Prostate gland (tissue), 2 donors: ENCODE results near the gene ATP2C2.

ENCODE experiments used
- POLR2A ChIP-seq: fragments of 450-650 bp; IDR thresholded peaks from one replicate; pipeline ENCODE4 v1.6.1; 2016; ENCODE audit warnings: antibody characterized with exemption, mild to moderate bottlenecking
- POLR2AphosphoS5 ChIP-seq: sonication (generic); formaldehyde crosslinking; IDR thresholded peaks from one replicate; pipeline ENCODE4 v1.6.1; 2017; ENCODE audit warnings: antibody characterized with exemption
- TF ChIP-seq, protein P1 (sequence below), 4 experiments: fragments of 200-600 bp in 2 of 4; fragments of 450-650 bp in 2 of 4; sonication (generic) in 2 of 4; IDR thresholded peaks; 1 replicate in 3 of 4; 2 replicates in 1 of 4; pipeline ENCODE4 v1.5.1; 2016 to 2019; ENCODE audit warnings: antibody characterized with exemption in 4 of 4, mild to moderate bottlenecking in 2 of 4, moderate library complexity in 2 of 4

DNA sequence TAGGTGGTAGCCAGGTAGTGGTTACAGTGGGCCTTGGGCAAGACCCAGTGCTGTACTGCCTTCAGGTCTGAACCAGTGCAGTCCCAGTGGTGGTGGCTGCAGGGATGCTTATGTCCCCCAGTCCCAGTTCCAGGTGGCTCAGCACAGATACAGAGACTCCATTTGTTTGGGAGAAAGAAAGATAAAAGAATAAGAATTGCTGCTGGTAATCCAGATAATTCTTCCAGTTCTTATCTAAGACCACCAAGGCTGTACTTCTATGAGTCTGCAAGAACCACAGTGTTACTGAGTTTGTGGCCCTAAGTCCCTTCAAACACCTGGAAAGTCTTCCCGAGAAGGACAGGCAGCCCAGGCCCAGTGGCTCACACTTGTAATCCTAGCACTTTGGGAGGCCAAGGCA, 33.9 kb upstream of the ATP2C2 start:
- TF ChIP-seq, protein P1, sequence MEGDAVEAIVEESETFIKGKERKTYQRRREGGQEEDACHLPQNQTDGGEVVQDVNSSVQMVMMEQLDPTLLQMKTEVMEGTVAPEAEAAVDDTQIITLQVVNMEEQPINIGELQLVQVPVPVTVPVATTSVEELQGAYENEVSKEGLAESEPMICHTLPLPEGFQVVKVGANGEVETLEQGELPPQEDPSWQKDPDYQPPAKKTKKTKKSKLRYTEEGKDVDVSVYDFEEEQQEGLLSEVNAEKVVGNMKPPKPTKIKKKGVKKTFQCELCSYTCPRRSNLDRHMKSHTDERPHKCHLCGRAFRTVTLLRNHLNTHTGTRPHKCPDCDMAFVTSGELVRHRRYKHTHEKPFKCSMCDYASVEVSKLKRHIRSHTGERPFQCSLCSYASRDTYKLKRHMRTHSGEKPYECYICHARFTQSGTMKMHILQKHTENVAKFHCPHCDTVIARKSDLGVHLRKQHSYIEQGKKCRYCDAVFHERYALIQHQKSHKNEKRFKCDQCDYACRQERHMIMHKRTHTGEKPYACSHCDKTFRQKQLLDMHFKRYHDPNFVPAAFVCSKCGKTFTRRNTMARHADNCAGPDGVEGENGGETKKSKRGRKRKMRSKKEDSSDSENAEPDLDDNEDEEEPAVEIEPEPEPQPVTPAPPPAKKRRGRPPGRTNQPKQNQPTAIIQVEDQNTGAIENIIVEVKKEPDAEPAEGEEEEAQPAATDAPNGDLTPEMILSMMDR (IDR thresholded peaks at IDR 0.05) = no peak
- TF ChIP-seq POLR2A (no peak), POLR2AphosphoS5 (no peak)
